ENCODE results near the gene FARS2.

DNA sequence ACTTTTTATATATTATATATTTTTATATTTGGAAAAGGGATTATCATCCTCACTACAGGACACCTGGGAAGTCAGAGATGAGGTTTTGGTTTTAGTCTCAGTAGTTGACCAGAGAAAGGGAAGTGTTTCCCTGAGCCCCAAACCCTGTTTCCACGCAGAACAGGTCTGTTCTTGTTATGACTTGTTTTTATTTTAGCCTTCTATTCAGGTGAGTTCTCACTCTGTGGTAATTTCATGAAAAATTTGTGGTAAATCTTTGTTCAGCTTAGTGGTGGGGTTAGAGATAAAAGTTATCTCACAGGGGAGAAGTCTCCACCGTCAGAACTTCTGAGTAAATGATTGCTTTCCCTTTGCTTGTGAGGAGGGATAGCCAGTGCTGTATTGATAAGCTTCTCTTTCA lies 224.9 kb downstream of the FARS2 start:
- TF ChIP-seq POLR2A (IDR thresholded peaks at IDR 0.05; ENCODE audit: low read length) (no peak), GATA1 (IDR thresholded peaks at IDR 0.05; ENCODE audit: low read depth, low read length) (no peak)
